Osteoblast (primary cell): Measurements from ENCODE around the gene STAM2. TPM values are rescaled to one million over a fixed set of nuclear protein-coding genes. Genes with fewer than 3 reads are reported as not detected.
"Not testable (repeated sequence)": the region's sequence is repeated elsewhere in the genome, so short reads cannot be mapped to it uniquely, and the experiment has no call there.

Experiments
- DNase-seq: peaks from one replicate; pipeline ENCODE4 v3.0.0; 2011; ENCODE audit warnings: low spot score, mixed read lengths; ENCODE audit not compliant: insufficient read length; ENCODE audit errors: missing footprints
- H2AFZ ChIP-seq: 2 replicates; pipeline ENCODE4 v1.6.0; 2011; ENCODE audit warnings: mild to moderate bottlenecking, low read length
- H3K27ac ChIP-seq: 2 replicates; pipeline ENCODE4 v1.5.1; 2011; ENCODE audit warnings: mild to moderate bottlenecking, low read depth, low read length, moderate library complexity
- H3K27me3 ChIP-seq: 2 replicates; pipeline ENCODE4 v1.6.0; 2012; ENCODE audit warnings: mild to moderate bottlenecking, control low read depth, inconsistent platforms, low read length, moderate library complexity; ENCODE audit not compliant: insufficient read depth
- H3K36me3 ChIP-seq: 2 replicates; pipeline ENCODE4 v1.5.1; 2011; ENCODE audit warnings: mild to moderate bottlenecking, low read length, control low read depth, moderate library complexity; ENCODE audit not compliant: insufficient read depth
- H3K4me1 ChIP-seq: 2 replicates; pipeline ENCODE4 v1.5.1; 2011; ENCODE audit warnings: mild to moderate bottlenecking, low read length, control low read depth, moderate library complexity; ENCODE audit not compliant: insufficient read depth
- H3K4me2 ChIP-seq: 2 replicates; pipeline ENCODE4 v1.6.0; 2011; ENCODE audit warnings: mild to moderate bottlenecking, low read length; ENCODE audit not compliant: insufficient read depth
- H3K4me3 ChIP-seq: fragments of 200-600 bp; sonication (generic); 3 replicates; pipeline ENCODE4 v1.5.1; 2012; ENCODE audit warnings: mild to moderate bottlenecking, low read length, inconsistent platforms; ENCODE audit not compliant: insufficient read depth
- H3K79me2 ChIP-seq: 2 replicates; pipeline ENCODE4 v1.6.0; 2012; ENCODE audit warnings: mild to moderate bottlenecking, low read length, control low read depth, inconsistent platforms; ENCODE audit not compliant: insufficient read depth
- H3K9me3 ChIP-seq: 2 replicates; pipeline ENCODE4 v1.5.1; 2011; ENCODE audit warnings: low read depth, low read length, control low read depth
- H4K20me1 ChIP-seq: 2 replicates; pipeline ENCODE4 v1.6.0; 2012; ENCODE audit warnings: mild to moderate bottlenecking, low read length, control low read depth; ENCODE audit not compliant: insufficient read depth
- total RNA-seq: library from RNA; depleted of rRNA; stranded (reverse); fragments of >200 nt; gene quantifications from 2 replicates; pipeline ENCODE4 v1.2.3, GENCODE V29; 2012
- TF ChIP-seq, protein P1 (sequence below): IDR thresholded peaks from 2 replicates; pipeline ENCODE4 v1.5.1; 2011; ENCODE audit warnings: mild to moderate bottlenecking, low read depth, low read length, moderate library complexity; ENCODE audit errors: extremely low read depth

Gene STAM2
- total RNA-seq, 1 donor: 52.5 TPM

DNA sequence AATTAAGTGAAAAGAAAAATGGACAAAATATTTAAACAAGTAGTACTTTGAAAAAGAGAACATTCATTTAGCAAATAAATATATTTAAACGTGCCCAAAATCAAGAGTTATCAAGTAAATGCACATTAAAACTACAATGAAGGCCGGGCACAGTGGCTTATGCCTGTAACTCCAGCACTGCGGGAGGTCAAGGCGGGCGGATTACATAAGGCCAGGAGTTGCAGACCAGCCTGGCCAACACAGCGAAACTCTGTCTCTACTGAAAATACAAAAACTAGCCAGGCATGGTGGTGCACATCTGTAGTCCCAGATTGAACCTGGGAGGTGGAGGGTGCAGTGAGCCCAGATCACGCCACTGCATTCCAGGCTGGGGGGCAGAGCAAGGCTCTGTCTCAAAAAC is 9.8 kb downstream of the STAM2 start:
- Histone ChIP-seq H3K9me3 (no peaks in the 10 kb centered on the region), H3K4me2 (no peak overlapping the region), H3K27ac (no peak overlapping the region), H4K20me1 (peaks cover 19% of the 10 kb centered on the region), H2AFZ (no peak overlapping the region), H3K4me1 (peaks cover 12% of the 10 kb centered on the region), H3K79me2 (peaks cover 88% of the 10 kb centered on the region), H3K36me3 (no peaks in the 10 kb centered on the region), H3K4me3 (no peak overlapping the region), H3K27me3 (no peaks in the 10 kb centered on the region)
- TF ChIP-seq, protein P1, sequence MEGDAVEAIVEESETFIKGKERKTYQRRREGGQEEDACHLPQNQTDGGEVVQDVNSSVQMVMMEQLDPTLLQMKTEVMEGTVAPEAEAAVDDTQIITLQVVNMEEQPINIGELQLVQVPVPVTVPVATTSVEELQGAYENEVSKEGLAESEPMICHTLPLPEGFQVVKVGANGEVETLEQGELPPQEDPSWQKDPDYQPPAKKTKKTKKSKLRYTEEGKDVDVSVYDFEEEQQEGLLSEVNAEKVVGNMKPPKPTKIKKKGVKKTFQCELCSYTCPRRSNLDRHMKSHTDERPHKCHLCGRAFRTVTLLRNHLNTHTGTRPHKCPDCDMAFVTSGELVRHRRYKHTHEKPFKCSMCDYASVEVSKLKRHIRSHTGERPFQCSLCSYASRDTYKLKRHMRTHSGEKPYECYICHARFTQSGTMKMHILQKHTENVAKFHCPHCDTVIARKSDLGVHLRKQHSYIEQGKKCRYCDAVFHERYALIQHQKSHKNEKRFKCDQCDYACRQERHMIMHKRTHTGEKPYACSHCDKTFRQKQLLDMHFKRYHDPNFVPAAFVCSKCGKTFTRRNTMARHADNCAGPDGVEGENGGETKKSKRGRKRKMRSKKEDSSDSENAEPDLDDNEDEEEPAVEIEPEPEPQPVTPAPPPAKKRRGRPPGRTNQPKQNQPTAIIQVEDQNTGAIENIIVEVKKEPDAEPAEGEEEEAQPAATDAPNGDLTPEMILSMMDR: no peak
- DNase-seq: no peak

DNA sequence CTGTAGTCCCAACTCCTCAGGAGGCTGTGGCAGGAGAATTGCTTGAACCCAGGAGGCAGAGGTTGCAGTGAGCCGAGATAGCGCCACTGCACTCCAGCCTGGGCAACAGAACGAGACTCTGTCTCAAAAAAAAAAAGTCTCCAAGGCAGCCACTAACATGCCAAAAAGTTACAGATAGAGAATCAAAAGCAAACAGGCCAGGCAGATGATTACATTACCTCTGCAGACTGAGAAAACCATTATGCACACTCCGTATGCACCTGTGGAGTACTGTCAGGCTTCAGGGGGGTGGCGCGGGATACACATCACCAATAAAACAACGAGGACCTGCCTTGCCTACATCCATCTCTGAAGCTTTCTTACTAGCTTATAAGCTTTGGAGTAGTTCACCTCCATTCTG is 10.3 kb downstream of the STAM2 start:
- peaks cover 19% of the 10 kb centered on the region for H4K20me1 ChIP-seq
- H3K79me2 ChIP-seq: peaks cover 83% of the 10 kb centered on the region

DNA sequence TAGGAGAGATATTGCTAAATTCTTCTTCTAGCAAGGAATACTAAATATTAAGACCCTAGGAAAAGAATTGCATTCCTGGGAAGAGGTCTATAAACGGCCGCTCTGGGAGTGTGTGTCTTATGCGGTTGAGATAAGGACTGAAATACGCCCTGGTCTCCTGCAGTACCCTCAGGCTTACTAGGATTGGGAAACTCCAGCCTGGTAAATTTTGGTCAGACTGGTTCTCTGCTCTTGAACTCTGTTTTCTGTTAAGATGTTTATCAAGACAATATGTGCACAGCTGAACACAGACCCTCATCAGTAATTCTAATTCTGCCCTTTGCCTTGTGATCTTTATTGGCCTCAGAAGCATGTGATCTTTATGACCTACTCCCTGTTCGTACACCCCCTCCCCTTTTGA is 11.9 kb downstream of the STAM2 start:
- not testable (repeated sequence) for DNase-seq, H3K4me2 ChIP-seq, H3K4me3 ChIP-seq, H2AFZ ChIP-seq, H3K9me3 ChIP-seq, H3K27me3 ChIP-seq, H3K27ac ChIP-seq, H3K36me3 ChIP-seq
- H3K79me2 ChIP-seq: peaks cover 71% of the 10 kb centered on the region
- H4K20me1 ChIP-seq: peaks cover 19% of the 10 kb centered on the region
- peaks cover 12% of the 10 kb centered on the region for H3K4me1 ChIP-seq

More for the DNA sequence above, 10.3 kb downstream of the STAM2 start:
- TF ChIP-seq, protein P1: no peak
- H3K27me3 ChIP-seq: no peaks in the 10 kb centered on the region
- H3K9me3 ChIP-seq: no peaks in the 10 kb centered on the region
- H3K4me1 ChIP-seq: peaks cover 12% of the 10 kb centered on the region
- no peak overlapping the region for H2AFZ ChIP-seq
- no peak overlapping the region for H3K27ac ChIP-seq
- H3K36me3 ChIP-seq: no peaks in the 10 kb centered on the region
- no peak overlapping the region for H3K4me3 ChIP-seq
- no peak overlapping the region for H3K4me2 ChIP-seq
- DNase-seq: no peak

DNA sequence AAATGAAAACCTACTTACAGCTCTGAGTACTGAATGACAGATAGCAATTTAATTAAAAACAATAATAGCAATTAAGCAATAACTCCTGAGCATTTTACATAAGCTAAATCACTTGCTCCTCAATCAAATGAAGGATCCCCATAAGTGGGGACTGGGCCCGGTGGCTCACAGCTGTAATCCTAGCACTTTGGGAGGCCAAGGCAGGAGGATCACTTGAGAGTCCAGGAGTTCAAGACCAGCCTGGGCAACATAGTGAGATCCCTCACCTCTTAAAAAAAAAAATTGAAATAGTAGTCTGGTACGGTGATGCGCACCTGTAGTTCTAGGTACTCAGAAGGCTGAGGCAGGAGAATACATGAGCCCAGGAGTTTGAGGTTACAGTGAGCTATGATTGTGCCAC is 13.4 kb downstream of the STAM2 start:
- TF ChIP-seq, protein P1: no peak
- no peak for DNase-seq
- no peak overlapping the region for H3K4me2 ChIP-seq
- H3K4me3 ChIP-seq: no peak overlapping the region
- H3K27me3 ChIP-seq: no peaks in the 10 kb centered on the region
- H4K20me1 ChIP-seq: peaks cover 23% of the 10 kb centered on the region
- peaks cover 8% of the 10 kb centered on the region for H3K4me1 ChIP-seq
- H3K79me2 ChIP-seq: peaks cover 72% of the 10 kb centered on the region
- H3K27ac ChIP-seq: no peak overlapping the region
- H3K9me3 ChIP-seq: no peaks in the 10 kb centered on the region
- H2AFZ ChIP-seq: no peak overlapping the region
- no peaks in the 10 kb centered on the region for H3K36me3 ChIP-seq
